GM12874 (cell line): ENCODE data around the gene MRGPRE.

Source experiments
- CTCF ChIP-seq: IDR thresholded peaks from 2 replicates; pipeline ENCODE4 v1.5.1; 2011; ENCODE audit warnings: low read depth, mild to moderate bottlenecking, control low read depth, low read length, moderate library complexity; ENCODE audit not compliant: insufficient read depth

MRGPRE gene

DNA sequence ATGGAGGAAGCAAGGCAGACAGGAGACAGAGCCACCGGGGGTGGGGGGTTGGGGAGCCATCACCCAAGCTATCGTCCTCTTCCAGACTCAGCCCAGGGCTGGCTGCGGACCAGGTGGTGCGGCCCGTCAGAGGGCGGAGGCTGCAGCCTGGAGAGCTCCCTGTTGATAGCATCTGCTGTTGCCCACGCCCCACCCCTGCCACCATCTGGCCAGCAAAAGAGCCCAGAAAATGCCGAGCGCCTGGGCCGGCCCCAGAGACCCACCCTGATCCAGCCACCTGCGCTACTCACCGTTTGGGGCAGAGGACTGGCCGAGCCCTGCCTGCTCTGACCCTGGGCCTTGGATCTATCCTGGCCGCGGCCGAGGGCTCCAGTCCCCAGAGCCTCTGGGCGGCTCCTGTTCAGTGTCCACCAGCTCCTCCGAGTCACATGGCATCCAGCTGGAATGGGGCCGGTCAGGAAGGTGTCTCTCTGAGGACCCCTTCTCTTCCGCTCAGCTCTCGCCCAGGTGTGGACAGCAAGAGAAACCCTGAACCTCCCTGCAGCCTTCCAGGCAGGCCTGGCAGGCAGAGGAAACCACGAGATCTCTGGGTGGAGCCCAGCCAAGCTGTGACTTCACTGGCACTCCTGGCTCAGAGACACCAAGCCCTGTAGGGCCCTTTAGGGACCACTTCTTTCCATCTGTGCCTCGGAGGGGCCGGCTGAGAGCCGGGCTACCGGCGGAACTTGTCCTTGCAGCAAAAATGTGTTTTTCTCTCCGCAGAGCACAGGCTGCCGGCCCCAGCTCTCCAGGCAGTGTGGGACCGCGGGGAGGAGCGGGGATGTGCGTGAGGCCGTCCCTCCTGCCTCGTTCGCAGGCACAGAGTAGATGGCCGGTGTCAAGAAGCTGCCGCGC lies at the start of gene MRGPRE:
Gene MRGPRE, minus strand, starts transcription at position 567 of the 894 bp plus-strand sequence. CDS start 3,618 bp downstream, outside the sequence.
- no peak for TF ChIP-seq CTCF

GRCh38 chr11:3245071-3245470 lies 12.9 kb upstream of the MRGPRE start:
- no peak for TF ChIP-seq CTCF

- TF ChIP-seq CTCF: no peak
Measured at GRCh38 chr11:3243880-3244279, 11.7 kb upstream of the MRGPRE start.

DNA sequence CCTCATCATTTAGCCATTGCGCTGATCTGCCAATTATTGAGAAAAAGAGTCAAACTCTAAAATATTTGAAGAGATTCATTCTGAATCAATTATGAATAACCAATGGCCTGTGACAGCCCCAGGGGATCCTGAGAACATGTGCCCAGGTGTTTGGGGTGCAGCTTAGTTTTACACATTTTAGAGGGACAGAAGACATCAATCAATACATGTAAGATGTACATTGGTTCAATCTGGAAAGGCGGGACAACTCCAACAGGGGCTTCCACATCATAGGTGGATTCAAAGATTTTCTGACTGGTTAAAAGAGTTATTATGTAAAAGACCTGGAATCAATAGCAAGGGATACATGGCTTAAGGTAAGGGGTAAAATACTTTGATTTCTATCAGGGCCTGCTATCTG lies 4.9 kb upstream of the MRGPRE start:
- TF ChIP-seq CTCF: no peak

GRCh38 chr11:3234846-3235245 lies 2.6 kb upstream of the MRGPRE start:
- TF ChIP-seq CTCF: no peak

- TF ChIP-seq CTCF: no peak
Measured at GRCh38 chr11:3232956-3233355, 739 bp upstream of the MRGPRE start.

DNA sequence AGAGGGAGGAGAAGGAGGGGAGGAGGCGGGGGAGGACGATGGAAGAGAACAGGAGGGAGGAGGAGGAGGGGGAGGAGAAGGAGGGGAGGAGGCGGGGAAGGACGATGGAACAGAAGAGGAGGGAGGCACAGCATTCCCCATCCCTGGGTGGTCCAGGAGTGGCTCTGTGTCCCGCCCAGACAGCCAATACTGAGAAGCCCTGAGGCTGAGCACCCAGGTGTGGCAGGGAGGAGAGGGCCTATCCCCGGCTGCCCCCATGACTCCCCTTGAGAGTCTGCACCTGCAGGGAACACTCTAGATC lies 717 bp downstream of the MRGPRE start:
- no peak for TF ChIP-seq CTCF
